HEK293 (cell line): ENCODE measurements around the gene ANKRD52.

Experiments
- CTCF ChIP-seq: fragments of 450-650 bp; formaldehyde crosslinking; IDR thresholded peaks from 2 replicates; pipeline ENCODE4 v1.5.1; 2016; ENCODE audit warnings: missing biosample characterization, missing genetic modification characterization
- GLIS1 ChIP-seq: fragments of 450-650 bp; formaldehyde crosslinking; IDR thresholded peaks from 2 replicates; pipeline ENCODE4 v1.5.1; 2016; ENCODE audit warnings: missing biosample characterization, missing genetic modification characterization
- HOXA7 ChIP-seq: sonication (generic); formaldehyde crosslinking; IDR thresholded peaks from 2 replicates; pipeline ENCODE4 v1.8.1; 2022; ENCODE audit warnings: missing genetic modification reagents, borderline replicate concordance
- IKZF3 ChIP-seq: fragments of 450-650 bp; IDR thresholded peaks from 2 replicates; pipeline ENCODE4 v1.5.0; 2018; ENCODE audit warnings: missing biosample characterization, mild to moderate bottlenecking, missing genetic modification characterization, moderate library complexity
- INSM2 ChIP-seq: fragments of 450-650 bp; formaldehyde crosslinking; IDR thresholded peaks from 2 replicates; pipeline ENCODE4 v1.5.1; 2016; ENCODE audit warnings: missing biosample characterization, missing genetic modification characterization
- KLF8 ChIP-seq: fragments of 450-650 bp; formaldehyde crosslinking; IDR thresholded peaks from 2 replicates; pipeline ENCODE4 v1.5.1; 2016; ENCODE audit warnings: missing biosample characterization, missing genetic modification characterization
- OVOL3 ChIP-seq: fragments of 450-650 bp; formaldehyde crosslinking; IDR thresholded peaks from 2 replicates; pipeline ENCODE4 v1.5.1; 2016; ENCODE audit warnings: missing biosample characterization, missing genetic modification characterization
- SP2 ChIP-seq: fragments of 450-650 bp; formaldehyde crosslinking; IDR thresholded peaks from 2 replicates; pipeline ENCODE4 v1.5.1; 2016; ENCODE audit warnings: missing biosample characterization, missing genetic modification characterization
- SP3 ChIP-seq: fragments of 450-650 bp; formaldehyde crosslinking; IDR thresholded peaks from 2 replicates; pipeline ENCODE4 v1.5.1; 2016; ENCODE audit warnings: missing biosample characterization, missing genetic modification characterization
- TRIM28 ChIP-seq: IDR thresholded peaks from 2 replicates; pipeline ENCODE4 v1.6.1; 2011; ENCODE audit warnings: low read length, control low read depth, borderline replicate concordance
- ZBTB11 ChIP-seq: fragments of 450-650 bp; formaldehyde crosslinking; conservative IDR thresholded peaks from 2 replicates; pipeline ENCODE4 v1.5.1; 2016; ENCODE audit warnings: low read depth, missing biosample characterization, missing genetic modification characterization
- ZBTB17 ChIP-seq: fragments of 450-650 bp; formaldehyde crosslinking; IDR thresholded peaks from 2 replicates; pipeline ENCODE4 v1.5.1; 2016; ENCODE audit warnings: missing biosample characterization, missing genetic modification characterization
- ZBTB26 ChIP-seq: fragments of 450-650 bp; formaldehyde crosslinking; optimal IDR thresholded peaks from 2 replicates; pipeline ENCODE3; 2016; ENCODE audit warnings: missing biosample characterization, mild to moderate bottlenecking, missing genetic modification characterization
- ZBTB7A ChIP-seq: fragments of 450-650 bp; formaldehyde crosslinking; IDR thresholded peaks from 2 replicates; pipeline ENCODE4 v1.5.1; 2016; ENCODE audit warnings: low read depth, missing biosample characterization, missing genetic modification characterization
- ZBTB8A ChIP-seq: fragments of 450-650 bp; formaldehyde crosslinking; IDR thresholded peaks from 2 replicates; pipeline ENCODE4 v1.5.1; 2016; ENCODE audit warnings: missing biosample characterization, missing genetic modification characterization
- ZFP3 ChIP-seq: fragments of 450-650 bp; formaldehyde crosslinking; IDR thresholded peaks from 2 replicates; pipeline ENCODE4 v1.5.1; 2016; ENCODE audit warnings: low read depth, missing biosample characterization, missing genetic modification characterization
- ZNF132 ChIP-seq: fragments of 450-650 bp; formaldehyde crosslinking; IDR thresholded peaks from 2 replicates; pipeline ENCODE4 v1.5.1; 2017; ENCODE audit warnings: missing biosample characterization, missing genetic modification characterization, borderline replicate concordance
- ZNF202 ChIP-seq: fragments of 450-650 bp; formaldehyde crosslinking; IDR thresholded peaks from 2 replicates; pipeline ENCODE4 v1.5.1; 2016; ENCODE audit warnings: missing biosample characterization, missing genetic modification characterization, borderline replicate concordance
- ZNF23 ChIP-seq: fragments of 450-650 bp; formaldehyde crosslinking; IDR thresholded peaks from 2 replicates; pipeline ENCODE4 v1.5.1; 2016; ENCODE audit warnings: missing biosample characterization, missing genetic modification characterization, borderline replicate concordance
- ZNF280C ChIP-seq: fragments of 450-650 bp; formaldehyde crosslinking; IDR thresholded peaks from 2 replicates; pipeline ENCODE4 v1.5.1; 2016; ENCODE audit warnings: missing biosample characterization, missing genetic modification characterization
- ZNF391 ChIP-seq: fragments of 450-650 bp; formaldehyde crosslinking; IDR thresholded peaks from 2 replicates; pipeline ENCODE4 v1.5.1; 2016; ENCODE audit warnings: low read depth, missing biosample characterization, missing genetic modification characterization, borderline replicate concordance
- ZNF394 ChIP-seq: fragments of 450-650 bp; formaldehyde crosslinking; IDR thresholded peaks from 2 replicates; pipeline ENCODE4 v1.5.1; 2016; ENCODE audit warnings: missing biosample characterization, missing genetic modification characterization, mild to moderate bottlenecking, moderate library complexity, borderline replicate concordance
- ZNF426 ChIP-seq: fragments of 450-650 bp; formaldehyde crosslinking; IDR thresholded peaks from 2 replicates; pipeline ENCODE4 v1.5.1; 2017; ENCODE audit warnings: missing biosample characterization, missing genetic modification characterization, mild to moderate bottlenecking, inconsistent platforms, moderate library complexity
- ZNF549 ChIP-seq: fragments of 450-650 bp; IDR thresholded peaks from 2 replicates; pipeline ENCODE4 v1.5.1; 2018; ENCODE audit warnings: missing biosample characterization, missing genetic modification characterization, mild to moderate bottlenecking, inconsistent platforms, moderate library complexity
- ZNF558 ChIP-seq: fragments of 450-650 bp; formaldehyde crosslinking; IDR thresholded peaks from 2 replicates; pipeline ENCODE4 v1.5.1; 2016; ENCODE audit warnings: missing biosample characterization, missing genetic modification characterization
- ZNF561 ChIP-seq: fragments of 450-650 bp; IDR thresholded peaks from 2 replicates; pipeline ENCODE4 v1.5.1; 2018; ENCODE audit warnings: missing biosample characterization, missing genetic modification characterization, borderline replicate concordance
- ZNF585B ChIP-seq: fragments of 450-650 bp; formaldehyde crosslinking; IDR thresholded peaks from 2 replicates; pipeline ENCODE4 v1.5.1; 2016; ENCODE audit warnings: missing biosample characterization, missing genetic modification characterization
- ZNF626 ChIP-seq: fragments of 450-650 bp; sonication (Bioruptor Pico); formaldehyde crosslinking; IDR thresholded peaks from 2 replicates; pipeline ENCODE4 v1.5.1; 2018; ENCODE audit warnings: missing biosample characterization, missing genetic modification characterization, inconsistent platforms
- ZNF660 ChIP-seq: fragments of 450-650 bp; IDR thresholded peaks from 2 replicates; pipeline ENCODE4 v1.5.1; 2018; ENCODE audit warnings: missing biosample characterization, mild to moderate bottlenecking, missing genetic modification characterization
- ZXDB ChIP-seq: fragments of 450-650 bp; formaldehyde crosslinking; IDR thresholded peaks from 2 replicates; pipeline ENCODE4 v1.5.1; 2016; ENCODE audit warnings: missing biosample characterization, missing genetic modification characterization

Gene ANKRD52

GRCh38 chr12:56224102-56224701 is 34.0 kb downstream of the ANKRD52 start, which contains the start of gene NABP2 (continued):
- TF ChIP-seq ZNF561 (tag by site-specific recombination) (peak; percentile 76), ZBTB17 (tag by site-specific recombination) (peak; percentile 53), HOXA7 (no peak), ZNF558 (no peak), KLF8 (tag by site-specific recombination) (peak; percentile 74; the same call in 1 of the 2 replicates), TRIM28 (peak; percentile 76; the same call in 1 of the 2 replicates), OVOL3 (tag by site-specific recombination) (no peak), ZNF660 (tag by site-specific recombination) (peak; percentile 77; the same call in 1 of the 2 replicates), ZBTB8A (peak; percentile 55), ZBTB26 (tag by site-specific recombination) (peak; percentile 87), ZBTB7A (tag by site-specific recombination) (peak; percentile 78; the same call in 1 of the 2 replicates), ZNF549 (tag by site-specific recombination) (no peak), ZNF626 (tag by site-specific recombination) (no peak), ZNF202 (tag by site-specific recombination) (no peak), ZNF394 (tag by site-specific recombination) (peak; percentile 38; the same call in 1 of the 2 replicates), SP3 (tag by site-specific recombination) (peak; percentile 64), IKZF3 (tag by site-specific recombination) (peak; percentile 99), SP2 (peak; percentile 99), CTCF (peak; percentile 98), ZNF585B (tag by site-specific recombination) (no peak), ZBTB11 (tag by site-specific recombination) (peak; percentile 94), ZNF132 (no peak), ZNF280C (tag by site-specific recombination) (no peak), INSM2 (peak; percentile 57), ZXDB (tag by site-specific recombination) (peak; percentile 93), GLIS1 (peak; percentile 72; the same call in 1 of the 2 replicates), ZNF23 (tag by site-specific recombination) (no peak), ZNF426 (tag by site-specific recombination) (no peak), ZNF391 (tag by site-specific recombination) (peak; percentile 83; the same call in 1 of the 2 replicates), ZFP3 (tag by site-specific recombination) (no peak)
